Stimulated activated CD8-positive, alpha-beta memory T cell treated with anti-CD3 and anti-CD28 coated beads, Interleukin-12 subunit alpha, Interleukin-12 subunit beta, amount 100 ng/mL, for 1 hour (primary cell): ENCODE measurements around the gene HGF.

ENCODE experiments used
- DNase-seq: peaks from one replicate; pipeline ENCODE4 v3.0.0-alpha.2; 2020; ENCODE audit warnings: low read depth

HGF gene

GRCh38 chr7:81719865-81720264 is 50.0 kb downstream of the HGF start:
- no peak for DNase-seq

- DNase-seq = no peak
Measured at GRCh38 chr7:81715984-81716588, 53.8 kb downstream of the HGF start.

- no peak for DNase-seq
Measured at GRCh38 chr7:81714306-81714705, 55.5 kb downstream of the HGF start.

GRCh38 chr7:81710751-81711150 is 59.1 kb downstream of the HGF start:
- DNase-seq = no peak

- no peak for DNase-seq
Measured at GRCh38 chr7:81709836-81710235, 60.0 kb downstream of the HGF start.

GRCh38 chr7:81707966-81708365 is 61.9 kb downstream of the HGF start:
- no peak for DNase-seq

GRCh38 chr7:81707196-81707595 is 62.7 kb downstream of the HGF start:
- DNase-seq = no peak

GRCh38 chr7:81705206-81705605 is 64.6 kb downstream of the HGF start:
- DNase-seq = no peak

- DNase-seq = no peak
Measured at GRCh38 chr7:81704595-81704994, 65.3 kb downstream of the HGF start.

- DNase-seq = no peak
Measured at GRCh38 chr7:81698965-81699364, 70.9 kb downstream of the HGF start.

GRCh38 chr7:81694711-81695110 is 75.1 kb downstream of the HGF start:
- DNase-seq = no peak

- DNase-seq = no peak
Measured at GRCh38 chr7:81693894-81694293, 76.0 kb downstream of the HGF start.

GRCh38 chr7:81693080-81693479 is 76.8 kb downstream of the HGF start:
- no peak for DNase-seq

GRCh38 chr7:81692146-81692905 is 77.5 kb downstream of the HGF start:
- no peak for DNase-seq

- no peak for DNase-seq
Measured at GRCh38 chr7:81691199-81691821, 78.5 kb downstream of the HGF start.

GRCh38 chr7:81690688-81691087 is 79.2 kb downstream of the HGF start:
- no peak for DNase-seq

GRCh38 chr7:81690251-81690650 is 79.6 kb downstream of the HGF start:
- no peak for DNase-seq

GRCh38 chr7:81688622-81689411 is 81.0 kb downstream of the HGF start:
- no peak for DNase-seq

- DNase-seq = no peak
Measured at GRCh38 chr7:81687062-81687461, 82.8 kb downstream of the HGF start.

- DNase-seq = no peak
Measured at GRCh38 chr7:81685270-81685868, 84.5 kb downstream of the HGF start.

- no peak for DNase-seq
Measured at GRCh38 chr7:81684514-81685269, 85.2 kb downstream of the HGF start.
